ENCODE data around the gene TLK1. TPM values are rescaled to one million over a fixed set of nuclear protein-coding genes. Genes with fewer than 3 reads are reported as not detected.

Gene TLK1
- polyA plus RNA-seq, 1 of the 3 experiments (the other 2 are of a cell fraction): 4.8 TPM

GRCh38 chr2:170973492-170974303 is 187.0 kb downstream of the TLK1 start (continued):
- TF ChIP-seq GATA2 (CRISPR knock-in tag; IDR thresholded peaks at IDR 0.05) (no peak), GABPA (IDR thresholded peaks at IDR 0.05; ENCODE audit: low read depth) (no peak), RFX5 (IDR thresholded peaks at IDR 0.05; ENCODE audit: low read length) (no peak), TAF1 (IDR thresholded peaks at IDR 0.05; ENCODE audit: borderline replicate concordance, low read depth, low read length) (peak; percentile 40; the same call in 1 of the 2 replicates), TEAD4 (IDR thresholded peaks at IDR 0.05; ENCODE audit: borderline replicate concordance, insufficient read depth) (no peak), REST (IDR thresholded peaks at IDR 0.05; ENCODE audit: low read depth, low read length) (no peak), ELF1 (IDR thresholded peaks at IDR 0.05) (no peak), CHD2 (IDR thresholded peaks at IDR 0.05; ENCODE audit: low read length, partially characterized antibody) (peak; percentile 25), PBX3 (IDR thresholded peaks at IDR 0.05) (no peak), EZH2phosphoT487 (IDR thresholded peaks at IDR 0.05; ENCODE audit: borderline replicate concordance, low read depth) (no peak), USF1 (IDR thresholded peaks at IDR 0.05; ENCODE audit: borderline replicate concordance, low read depth) (peak; percentile 34; the same call in 1 of the 2 replicates), SIN3A (IDR thresholded peaks at IDR 0.05; ENCODE audit: borderline replicate concordance, low read depth, low read length) (peak; percentile 65; the same call in 1 of the 2 replicates)

- 44% methylated on average over 4 of the region's 12 CpGs for WGBS (ENCODE audit: low lambda C conversion rate)
- POLR2A ChIA-PET: interaction anchor here (1.2 to 3.5 kb wide), 2 partner anchors 188 to 443 kb away, joined by 5 to 9 read pairs; partner anchors contain the start of gene TLK1
- TF ChIP-seq EZH2phosphoT487 (IDR thresholded peaks at IDR 0.05; ENCODE audit: borderline replicate concordance, low read depth) (no peak), CTCF (IDR thresholded peaks at IDR 0.05) (no peak), REST (IDR thresholded peaks at IDR 0.05; ENCODE audit: low read depth, low read length) (no peak), RCOR1 (IDR thresholded peaks at IDR 0.05; ENCODE audit: low read length) (no peak), MEF2A (IDR thresholded peaks at IDR 0.05; ENCODE audit: borderline replicate concordance, low read depth) (no peak), CHD2 (IDR thresholded peaks at IDR 0.05; ENCODE audit: low read length, partially characterized antibody) (no peak), FOSL2 (IDR thresholded peaks at IDR 0.05; ENCODE audit: borderline replicate concordance, low read depth) (no peak), GATA2 (CRISPR knock-in tag; IDR thresholded peaks at IDR 0.05) (no peak), GABPA (IDR thresholded peaks at IDR 0.05; ENCODE audit: low read depth) (no peak)
Observed at GRCh38 chr2:170973225-170973491, 187.5 kb downstream of the TLK1 start.

More at GRCh38 chr2:170973225-170973491, 187.5 kb downstream of the TLK1 start:
- peaks cover 10% of the 10 kb centered on the region for H3F3A ChIP-seq (replicated peaks; ENCODE audit: insufficient read depth)
- H3K9me2 ChIP-seq: no peaks in the 10 kb centered on the region
- no peak overlapping the region for H3K9ac ChIP-seq
- H3K27me3 ChIP-seq (ENCODE audit: insufficient read depth): no peaks in the 10 kb centered on the region
- peak overlapping the region; percentile 60; the same call in 1 of the 2 replicates for H2AFZ ChIP-seq (ENCODE audit: low read depth)
- H3K4me3 ChIP-seq (ENCODE audit: low read depth in 2 of 2, low read length in 1 of 2): peak overlapping the region; percentile 69 to 72; a peak in 3 of 4 replicates
- H4K20me1 ChIP-seq (ENCODE audit: insufficient read depth): no peaks in the 10 kb centered on the region
- H3K36me3 ChIP-seq (replicated peaks in 1 of 2; ENCODE audit: control insufficient read depth in 1 of 2, insufficient read depth in 2 of 2, low read length in 1 of 2): peaks cover 0 to 2% of the 10 kb centered on the region in 2 experiments
- H3K9me3 ChIP-seq: no peaks in the 10 kb centered on the region
- H3K27ac ChIP-seq (ENCODE audit: low read depth in 2 of 2, low read length in 1 of 2): no peak overlapping the region
- CTCF ChIA-PET: interaction anchor here (0.6 to 4.6 kb wide), 29 partner anchors 11 to 508 kb away, joined by 3 to 70 read pairs (median 4); partner anchors contain the start of genes DCAF17, GORASP2, METTL8 and TLK1
- DNase-seq: no peak
- peaks cover 5 to 14% of the 10 kb centered on the region in 2 experiments; a peak in 2 of 4 replicates for H3K4me1 ChIP-seq (ENCODE audit: control insufficient read depth in 1 of 2, insufficient read depth in 2 of 2, low read depth in 1 of 2, low read length in 1 of 2)
- H3K4me2 ChIP-seq: peak overlapping the region; percentile 80
- no peaks in the 10 kb centered on the region for H3K79me2 ChIP-seq (ENCODE audit: insufficient read depth)
